HG02588 (cell line): ENCODE measurements around the gene TBCD.
"Not testable (repeated sequence)": the region's sequence is repeated elsewhere in the genome, so short reads cannot be mapped to it uniquely, and the experiment has no call there.

Experiments used
- ATAC-seq: cut with Tn5 transposase; IDR thresholded peaks from one replicate; pipeline ENCODE4 v1.9.1; 2021; ENCODE audit warnings: mild to moderate bottlenecking, moderate library complexity; ENCODE audit not compliant: unreplicated experiment

The TBCD gene

GRCh38 chr17:82726427-82726826, 25.4 kb upstream of the TBCD start:
- no peak for ATAC-seq

DNA sequence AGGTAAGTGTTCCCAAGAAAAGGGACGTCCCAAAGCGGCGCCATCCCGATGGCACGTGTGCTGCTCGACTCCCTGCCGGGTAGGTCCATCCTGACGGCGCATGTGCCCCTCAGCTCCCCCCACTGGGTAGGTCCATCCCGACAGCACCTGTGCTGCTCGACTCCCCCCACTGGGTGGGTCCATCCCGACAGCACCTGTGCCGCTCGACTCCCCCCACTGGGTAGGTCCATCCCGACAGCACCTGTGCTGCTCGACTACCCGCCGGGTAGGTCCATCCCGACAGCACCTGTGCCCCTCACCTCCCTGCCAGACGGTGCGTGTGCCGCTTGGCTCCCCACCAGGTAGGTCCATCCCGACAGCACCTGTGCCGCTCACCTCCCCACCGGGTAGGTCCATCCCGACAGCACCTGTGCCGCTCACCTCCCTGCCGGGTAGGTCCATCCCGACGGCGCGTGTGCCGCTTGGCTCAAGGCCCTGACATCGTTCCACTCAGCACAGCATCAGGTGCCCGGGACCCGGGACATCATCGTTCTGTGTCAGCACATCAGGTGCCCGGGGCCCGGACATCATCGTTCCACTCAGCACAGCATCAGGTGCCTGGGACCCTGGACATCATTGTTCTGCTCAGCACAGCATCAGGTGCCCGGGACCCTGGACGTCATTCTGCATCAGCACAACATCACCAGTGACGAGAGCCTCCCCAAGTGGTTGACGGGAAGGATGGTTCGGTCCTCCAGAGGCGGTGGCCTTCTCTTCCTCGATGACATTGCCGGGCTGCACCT, 22.2 kb upstream of the TBCD start:
- no peak for ATAC-seq

DNA sequence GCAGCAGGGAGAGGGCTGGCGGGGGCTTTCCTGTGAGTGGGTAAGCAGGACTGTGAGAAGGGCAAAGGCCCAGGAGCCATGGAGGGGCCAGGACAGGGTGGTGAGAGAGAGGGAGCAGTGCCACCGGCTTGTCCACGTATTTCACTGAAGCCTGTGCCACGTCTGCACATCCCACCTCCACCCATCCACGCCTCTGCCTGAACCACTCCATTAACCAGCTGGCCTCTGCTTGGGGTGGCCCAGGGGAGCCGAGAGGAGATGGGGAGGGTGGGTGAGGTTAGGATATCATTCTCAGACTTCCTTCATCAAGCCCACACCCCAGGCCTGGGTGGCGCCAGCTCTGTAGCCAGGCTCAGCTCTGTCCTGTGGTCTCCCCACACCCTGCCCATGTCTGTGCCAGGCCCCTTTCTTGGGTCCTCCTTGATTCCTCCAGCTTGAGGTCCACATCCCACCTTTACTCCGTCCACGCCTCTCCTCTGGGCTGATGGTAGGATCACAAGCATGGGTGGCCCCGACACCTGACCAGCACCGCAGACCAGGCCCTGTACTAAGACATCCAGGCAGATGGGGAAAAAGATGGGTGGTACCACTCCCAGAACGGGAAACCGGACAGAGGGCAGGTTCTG, 19.6 kb upstream of the TBCD start:
- ATAC-seq = no peak

DNA sequence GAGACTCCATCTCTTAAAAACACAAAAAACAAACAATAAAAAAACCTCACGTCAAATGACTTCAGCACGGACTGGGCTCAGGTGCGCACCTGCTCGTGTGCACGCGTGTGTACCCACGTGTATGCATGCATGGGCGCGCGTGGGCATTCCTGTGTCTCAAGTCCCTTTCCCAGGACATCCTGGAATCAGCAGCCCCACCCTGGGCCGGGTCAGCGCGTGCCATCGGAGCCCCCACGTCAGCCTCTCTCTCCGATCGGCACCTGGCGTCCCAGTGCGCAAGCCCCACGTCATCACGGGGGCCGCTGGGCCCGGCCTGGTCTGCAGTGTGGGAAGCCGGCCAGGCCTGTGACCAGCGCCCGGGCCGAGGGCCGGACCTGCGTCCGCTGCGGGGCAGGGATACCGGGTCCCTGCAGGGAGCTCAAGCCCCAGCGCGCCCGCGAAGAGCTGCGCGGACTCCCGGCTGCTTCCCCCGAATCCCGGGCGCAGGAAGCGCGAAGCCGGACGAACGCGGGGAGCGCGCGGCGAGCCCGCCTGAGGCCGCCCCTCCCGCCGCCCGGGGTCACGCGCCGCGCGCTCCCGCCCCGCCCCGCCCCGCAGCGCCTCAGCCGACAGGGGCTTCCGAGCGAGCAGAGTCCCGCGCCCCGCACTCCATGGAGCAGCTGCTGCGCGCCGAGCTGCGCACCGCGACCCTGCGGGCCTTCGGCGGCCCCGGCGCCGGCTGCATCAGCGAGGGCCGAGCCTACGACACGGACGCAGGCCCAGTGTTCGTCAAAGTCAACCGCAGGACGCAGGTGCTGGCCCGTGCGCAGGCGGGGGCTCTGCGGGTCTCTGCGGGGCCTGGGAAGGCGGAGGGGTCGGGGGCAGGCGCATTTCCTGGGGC, 16.6 kb upstream of the TBCD start, which contains the start of gene FN3K:
FN3K (plus strand) TSS at position 629 of the 880 bp plus-strand sequence; CDS start at position 651, 22 bp downstream.
- ATAC-seq = no peak

- no peak for ATAC-seq
Measured at GRCh38 chr17:82736511-82737185, 15.2 kb upstream of the TBCD start.

- ATAC-seq = no peak
Measured at GRCh38 chr17:82737967-82738877, 13.6 kb upstream of the TBCD start.

DNA sequence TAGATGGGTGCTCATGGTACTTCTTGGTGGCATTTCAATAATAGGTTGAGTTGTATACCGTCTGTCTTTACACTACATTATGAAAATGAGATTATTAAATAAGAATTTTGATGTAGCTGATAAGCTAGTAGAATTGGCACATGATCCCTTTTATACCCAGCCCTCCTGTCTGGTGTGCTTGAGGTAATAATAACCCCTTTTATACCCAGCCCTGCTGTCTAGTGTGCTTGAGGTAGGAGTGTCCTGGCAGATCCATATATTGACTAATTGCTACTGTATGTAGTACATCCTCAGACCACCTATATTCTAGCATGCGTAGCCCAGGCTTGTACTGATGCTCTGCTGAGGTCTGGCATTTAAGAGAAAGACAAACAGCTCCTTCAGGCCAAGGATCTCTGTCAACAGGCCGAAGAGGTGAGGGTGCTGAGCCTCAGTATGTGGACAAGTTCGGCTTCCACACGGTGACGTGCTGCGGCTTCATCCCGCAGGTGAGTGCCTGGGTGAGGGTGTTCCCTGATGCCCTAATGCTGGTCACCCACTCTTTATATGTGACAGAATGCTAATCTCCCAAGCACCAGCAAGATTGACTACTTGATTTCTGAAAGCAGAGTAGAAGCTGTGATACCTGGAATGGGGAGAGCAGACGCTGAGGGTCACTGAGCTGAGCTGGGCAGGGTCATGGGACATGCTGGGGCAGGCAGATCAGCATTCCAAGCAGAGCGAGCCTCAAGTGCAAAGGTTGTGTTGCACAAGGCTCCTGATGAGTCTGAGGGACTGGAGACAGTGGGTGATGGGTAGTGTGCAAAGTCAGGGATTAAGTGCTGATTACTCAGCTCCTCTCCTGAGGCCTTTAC, 10.7 kb upstream of the TBCD start:
- no peak for ATAC-seq

GRCh38 chr17:82743344-82744219, 8.3 kb upstream of the TBCD start:
- ATAC-seq = no peak

GRCh38 chr17:82744736-82745135, 7.1 kb upstream of the TBCD start:
- not testable (repeated sequence) for ATAC-seq

GRCh38 chr17:82745524-82745923, 6.3 kb upstream of the TBCD start:
- ATAC-seq = no peak

DNA sequence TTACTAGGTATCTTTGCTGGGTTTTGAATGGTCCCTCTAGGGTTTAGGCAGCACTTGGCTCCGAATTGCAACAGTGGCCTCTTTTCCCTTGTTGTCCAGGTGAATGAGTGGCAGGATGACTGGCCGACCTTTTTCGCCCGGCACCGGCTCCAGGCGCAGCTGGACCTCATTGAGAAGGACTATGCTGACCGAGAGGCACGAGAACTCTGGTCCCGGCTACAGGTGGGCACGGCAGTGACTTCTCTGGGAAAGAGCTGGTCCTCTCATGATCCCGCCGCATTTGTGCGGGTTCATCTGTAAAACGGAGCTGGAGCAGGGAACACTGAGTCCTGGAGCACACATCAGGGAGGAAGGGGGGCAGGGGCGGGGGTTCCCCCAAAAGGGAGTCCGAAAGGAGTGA, 3.1 kb upstream of the TBCD start:
- no peak for ATAC-seq

- ATAC-seq = no peak
Measured at GRCh38 chr17:82750241-82750908, 1.5 kb upstream of the TBCD start.

DNA sequence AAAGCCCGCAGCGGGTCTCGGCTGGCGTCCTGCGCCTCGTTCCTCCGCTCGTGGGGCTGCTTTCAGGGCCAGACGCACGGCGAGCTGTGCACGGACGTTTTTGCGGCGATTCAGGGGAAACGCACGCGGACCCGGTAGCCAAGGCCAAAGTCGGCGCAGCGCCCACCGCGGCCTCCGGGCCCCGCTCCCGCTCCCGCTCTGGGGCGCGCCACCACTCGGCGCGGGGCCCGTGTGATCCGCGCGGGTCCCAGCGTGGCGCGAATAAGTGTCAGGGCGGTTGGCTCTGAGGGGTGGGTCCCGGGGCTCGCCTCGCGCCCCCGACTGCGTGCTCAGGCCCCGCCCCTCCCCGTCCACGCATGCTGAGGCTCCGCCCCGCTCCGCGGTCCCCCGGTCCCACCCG, 694 bp upstream of the TBCD start:
- ATAC-seq = peak; percentile 27

GRCh38 chr17:82752371-82753200, 721 bp downstream of the TBCD start:
- ATAC-seq = peak; percentile 16

DNA sequence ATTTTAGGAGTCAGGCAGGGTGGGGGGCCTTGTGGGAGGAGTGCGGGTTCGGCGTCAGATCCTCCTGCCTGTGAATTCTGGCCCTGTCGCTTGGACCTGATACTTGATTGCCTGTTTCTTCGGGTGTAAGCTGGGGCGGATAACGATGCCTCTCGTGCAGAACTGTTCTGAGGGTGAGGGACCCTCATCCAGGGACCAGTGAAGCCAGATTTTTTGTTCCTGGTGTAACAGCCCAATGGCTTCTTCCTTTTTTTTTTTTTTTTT, 1.3 kb downstream of the TBCD start:
- no peak for ATAC-seq

DNA sequence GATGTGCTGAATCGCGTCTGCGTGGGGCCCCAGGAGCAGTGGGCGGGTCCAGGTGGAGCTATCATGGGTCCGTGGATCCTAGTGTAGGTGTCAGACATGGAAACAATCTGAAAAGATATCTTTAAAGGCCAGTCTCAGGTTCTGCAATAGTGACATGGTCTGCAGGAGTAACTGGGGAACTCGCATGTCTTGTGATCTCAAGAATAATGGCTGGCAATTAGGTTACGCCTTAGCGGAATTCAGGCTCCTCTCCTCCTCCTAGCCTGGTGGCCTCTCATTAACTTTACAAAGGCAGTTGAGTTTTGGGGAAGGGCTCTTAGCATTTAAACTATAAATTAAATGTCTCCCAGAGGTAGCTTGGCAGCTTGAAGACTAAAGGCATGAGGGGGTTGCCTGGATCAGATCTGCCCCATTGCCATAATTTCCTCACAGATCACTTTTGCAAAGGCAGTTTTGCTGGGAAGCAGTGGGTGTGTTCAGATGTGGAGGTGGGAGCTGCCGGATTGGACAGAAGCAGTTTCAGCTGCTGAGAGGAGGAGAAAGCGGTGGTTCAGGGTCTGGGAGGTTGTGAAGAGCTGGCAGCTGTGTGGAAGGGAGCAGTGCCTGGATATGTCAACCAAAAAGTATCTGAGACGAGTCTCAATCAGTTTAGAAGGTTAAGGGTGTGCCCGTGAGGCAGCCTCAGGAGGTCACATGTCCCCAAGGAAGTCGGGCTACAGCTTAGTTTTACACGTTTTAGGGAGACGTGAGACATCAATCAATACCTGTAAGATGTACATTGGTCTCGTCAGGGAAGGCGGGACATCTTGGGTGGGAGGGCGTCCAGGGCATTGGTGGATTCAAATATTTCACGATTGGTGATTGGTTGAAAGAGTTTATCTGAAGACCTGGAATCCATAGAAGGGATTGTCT, 2.7 kb downstream of the TBCD start:
- ATAC-seq = no peak
